GM10847 (cell line): ENCODE data around the gene DIP2C.

ENCODE experiments used
- POLR2A ChIP-seq: IDR thresholded peaks from 2 replicates; pipeline ENCODE4 v1.6.1; 2011; ENCODE audit not compliant: insufficient read length; ENCODE audit errors: extremely low read depth

The DIP2C gene

DNA sequence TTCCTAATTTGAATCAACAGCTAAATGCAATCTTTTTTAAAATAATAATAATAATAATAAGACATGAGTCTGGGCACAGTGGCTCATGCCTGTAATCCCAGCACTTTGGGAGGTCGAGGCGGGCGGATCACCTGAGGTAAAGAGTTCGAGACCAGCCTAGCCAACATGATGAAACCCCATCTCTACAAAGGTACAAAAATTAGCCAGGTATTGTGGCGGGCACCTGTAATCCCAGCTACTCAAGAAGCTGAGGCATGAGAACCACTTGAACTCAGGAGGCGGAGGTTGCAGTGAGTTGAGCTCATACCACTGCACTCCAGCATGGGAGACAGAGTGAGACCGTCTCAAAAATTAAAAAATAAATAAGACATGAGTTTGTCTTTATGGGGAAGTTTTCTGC lies 3.9 kb downstream of the DIP2C start:
- TF ChIP-seq POLR2A: no peak

GRCh38 chr10:683448-684071 lies 5.9 kb downstream of the DIP2C start:
- TF ChIP-seq POLR2A: no peak

- TF ChIP-seq POLR2A: no peak
These were observed 6.5 kb downstream of the DIP2C start for GRCh38 chr10:682931-683447.

DNA sequence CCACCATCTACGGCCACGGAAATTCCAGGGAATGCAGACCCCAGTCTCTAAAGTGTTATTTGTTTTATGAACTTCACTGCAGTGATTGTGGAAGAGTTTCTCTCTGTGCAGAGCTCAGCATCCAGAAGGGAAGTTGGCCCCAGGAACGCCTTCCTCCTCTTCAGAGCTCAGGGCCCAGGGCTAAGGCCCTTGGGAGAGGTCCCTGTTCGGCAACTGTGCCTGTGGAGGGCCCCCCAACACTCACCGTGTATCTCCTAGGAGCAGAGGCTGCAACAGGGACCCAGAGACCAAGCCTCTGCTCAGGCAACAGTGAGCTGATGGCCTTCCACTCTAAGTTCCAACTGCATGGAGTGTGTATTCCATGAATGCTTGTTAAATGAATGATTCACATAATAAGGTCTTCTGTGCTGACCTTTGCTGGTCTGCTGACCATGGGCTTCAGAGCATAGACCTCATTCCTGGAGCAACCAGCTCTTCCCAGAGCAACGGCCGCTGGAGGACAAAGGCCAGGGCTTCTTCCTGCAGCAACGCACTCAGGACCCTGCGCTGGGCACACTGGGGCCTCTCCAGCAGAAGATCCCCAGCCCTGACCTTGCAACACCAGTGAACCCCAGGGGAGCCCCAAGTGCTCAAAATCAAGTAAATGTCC lies 7.7 kb downstream of the DIP2C start:
- no peak for TF ChIP-seq POLR2A

DNA sequence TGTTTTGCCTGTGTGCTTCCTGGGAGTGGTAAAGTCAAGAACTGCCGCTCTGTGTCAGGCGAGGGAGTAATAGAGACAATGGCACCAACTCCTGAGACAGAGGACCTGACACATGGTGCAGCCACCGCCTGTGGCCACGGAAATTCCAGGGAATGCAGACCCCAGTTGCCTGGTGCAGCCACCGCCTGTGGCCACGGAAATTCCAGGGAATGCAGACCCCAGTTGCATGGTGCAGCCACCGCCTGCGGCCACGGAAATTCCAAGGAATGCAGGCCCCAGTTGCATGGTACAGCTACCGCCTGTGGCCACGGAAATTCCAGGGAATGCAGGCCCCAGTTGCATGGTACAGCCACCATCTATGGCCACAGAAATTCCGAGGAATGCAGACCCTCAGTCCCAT lies 8.7 kb downstream of the DIP2C start:
- no peak for TF ChIP-seq POLR2A

DNA sequence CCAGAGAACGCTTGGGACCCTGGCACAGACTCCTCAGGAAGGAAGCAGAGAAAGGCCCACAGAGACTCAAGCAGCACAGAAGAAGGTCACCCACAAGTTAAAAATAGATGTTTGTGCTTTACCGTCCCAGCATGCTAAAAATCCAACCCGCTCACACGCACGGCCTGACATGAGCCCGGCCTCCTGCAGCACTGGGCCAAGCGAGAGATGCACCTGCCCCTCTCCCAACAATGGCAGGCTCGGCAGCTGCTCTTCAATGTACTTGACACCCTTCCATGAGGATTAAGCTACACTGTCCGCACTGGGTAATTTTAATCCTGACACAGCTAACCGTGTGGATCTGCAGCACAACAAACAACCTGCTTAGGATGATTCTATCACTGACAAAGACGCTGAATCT lies 9.3 kb downstream of the DIP2C start:
- TF ChIP-seq POLR2A: no peak

- TF ChIP-seq POLR2A: no peak
These were observed 9.9 kb downstream of the DIP2C start for GRCh38 chr10:679556-679955.

GRCh38 chr10:677750-678661 lies 11.5 kb downstream of the DIP2C start:
- no peak for TF ChIP-seq POLR2A

DNA sequence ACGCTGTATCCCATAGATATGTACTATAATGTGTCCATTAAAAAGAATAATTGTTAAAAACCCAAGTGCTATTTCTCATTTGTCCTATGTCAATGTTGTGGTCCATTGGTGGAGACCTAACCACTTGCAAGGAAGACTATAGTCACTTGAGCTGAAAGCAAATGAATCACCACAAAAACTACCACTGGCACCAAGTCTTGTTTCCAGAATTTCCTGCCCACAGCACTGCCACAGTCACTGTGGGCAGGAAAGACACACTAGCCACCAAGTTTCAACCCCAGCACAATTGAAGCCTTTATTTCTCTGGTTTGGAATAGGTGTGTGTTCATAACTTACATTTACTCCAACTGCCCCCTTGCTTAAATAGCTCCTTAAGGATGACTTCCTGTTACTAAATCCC lies 12.4 kb downstream of the DIP2C start:
- TF ChIP-seq POLR2A: no peak

DNA sequence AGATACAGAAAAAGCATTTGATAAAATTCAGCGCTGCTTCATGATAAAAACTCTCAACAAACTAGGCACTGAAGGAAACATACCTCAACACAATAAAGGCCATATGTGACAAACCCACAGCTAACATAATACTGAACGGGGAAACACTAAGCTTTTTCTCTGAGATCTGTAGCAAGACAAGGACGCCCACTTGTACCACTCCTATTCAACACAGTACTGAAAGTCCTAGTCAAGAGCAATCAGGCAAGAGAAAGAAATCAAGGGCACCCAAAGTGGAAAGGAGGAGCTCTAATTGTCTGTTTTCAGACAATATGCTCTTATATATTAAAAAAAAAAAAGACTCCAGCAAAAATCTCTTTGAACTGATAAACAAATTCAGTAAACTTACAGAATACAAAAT lies 13.3 kb downstream of the DIP2C start:
- TF ChIP-seq POLR2A: no peak

DNA sequence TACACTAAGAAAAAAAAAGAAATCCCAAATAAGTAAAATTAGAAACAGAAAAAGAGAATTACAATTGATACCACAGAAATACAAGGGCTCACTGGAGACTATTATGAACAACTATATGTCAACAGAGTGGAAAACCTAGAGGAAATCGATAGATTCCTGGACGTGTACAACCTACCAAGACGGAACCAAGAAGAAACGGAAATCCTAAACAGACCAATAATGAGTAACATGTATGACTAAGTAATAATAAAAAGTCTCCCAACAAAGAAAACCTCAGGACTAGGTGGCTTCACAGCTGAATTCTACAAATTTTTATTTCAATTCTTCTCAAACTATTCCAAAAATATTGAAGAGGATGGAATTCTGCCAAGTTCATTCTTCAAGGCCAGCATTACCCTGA lies 13.9 kb downstream of the DIP2C start:
- TF ChIP-seq POLR2A: no peak

DNA sequence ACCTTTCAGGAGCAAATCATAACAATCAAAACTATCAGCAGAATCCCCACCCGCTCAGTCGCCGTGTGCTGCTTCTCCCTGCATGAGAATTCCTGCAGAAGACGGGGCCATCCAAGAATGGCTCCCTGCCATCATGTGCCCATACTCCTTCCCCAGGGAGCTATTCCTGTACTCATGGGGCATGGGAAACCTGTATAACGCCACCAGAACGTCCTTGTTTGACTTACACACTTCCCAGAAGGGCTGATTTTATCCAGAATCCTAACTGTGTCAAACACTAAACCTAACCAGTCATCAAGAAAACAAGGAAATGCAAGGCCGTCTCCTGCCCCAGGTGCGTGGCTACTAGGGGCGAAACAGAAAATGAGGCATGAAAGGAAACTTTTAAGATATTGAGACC lies 16.0 kb downstream of the DIP2C start:
- no peak for TF ChIP-seq POLR2A

DNA sequence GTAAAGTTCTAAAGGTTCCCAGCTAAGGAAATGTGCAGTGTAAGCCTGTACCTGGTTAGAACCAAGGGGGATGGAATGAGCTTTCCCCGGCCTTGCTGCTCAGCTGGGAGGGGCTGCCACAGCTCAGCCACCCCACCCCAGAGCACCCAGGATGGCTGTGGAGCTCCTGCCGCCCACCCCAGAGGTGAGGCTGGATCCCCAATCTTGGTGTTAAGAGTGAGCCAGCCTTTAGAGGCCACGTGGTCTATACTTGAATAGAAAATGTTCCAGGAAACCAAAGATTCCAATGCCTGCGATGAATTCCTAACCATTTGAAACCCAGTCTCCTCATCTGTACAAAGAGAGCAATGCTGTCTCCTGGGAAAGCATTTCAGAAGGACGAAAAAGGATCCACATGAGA lies 16.5 kb downstream of the DIP2C start:
- TF ChIP-seq POLR2A: no peak

GRCh38 chr10:672203-672602 lies 17.3 kb downstream of the DIP2C start:
- TF ChIP-seq POLR2A: no peak

- no peak for TF ChIP-seq POLR2A
These were observed 18.5 kb downstream of the DIP2C start for GRCh38 chr10:670990-671389.

DNA sequence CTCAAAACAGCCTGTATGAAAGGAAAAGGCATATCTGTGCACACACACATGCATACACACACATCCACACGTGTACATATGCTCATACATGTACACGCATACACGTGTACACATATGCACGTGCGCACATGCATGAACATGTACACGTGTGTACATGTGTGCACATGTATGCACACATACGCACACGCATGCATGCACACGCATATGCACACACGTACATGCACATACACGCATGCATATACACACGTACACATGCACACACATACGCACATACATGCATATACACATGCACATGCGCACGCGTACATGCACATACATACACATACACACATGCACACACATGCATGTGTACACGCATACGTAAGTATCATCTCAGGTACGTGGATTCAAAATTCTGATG lies 19.4 kb downstream of the DIP2C start:
- TF ChIP-seq POLR2A: no peak
